Measurements from ENCODE around the gene FTH1. TPM values are rescaled to one million over a fixed set of nuclear protein-coding genes. Genes with fewer than 3 reads are reported as not detected.
A peak's percentile ranks its signal among the peaks of the same experiment; 100 is the strongest.
"Not testable (repeated sequence)": the region's sequence is repeated elsewhere in the genome, so short reads cannot be mapped to it uniquely, and the experiment has no call there.

FTH1 gene
- total RNA-seq, 2 donors from 2014 or later = 2,726 to 3,432 TPM

DNA sequence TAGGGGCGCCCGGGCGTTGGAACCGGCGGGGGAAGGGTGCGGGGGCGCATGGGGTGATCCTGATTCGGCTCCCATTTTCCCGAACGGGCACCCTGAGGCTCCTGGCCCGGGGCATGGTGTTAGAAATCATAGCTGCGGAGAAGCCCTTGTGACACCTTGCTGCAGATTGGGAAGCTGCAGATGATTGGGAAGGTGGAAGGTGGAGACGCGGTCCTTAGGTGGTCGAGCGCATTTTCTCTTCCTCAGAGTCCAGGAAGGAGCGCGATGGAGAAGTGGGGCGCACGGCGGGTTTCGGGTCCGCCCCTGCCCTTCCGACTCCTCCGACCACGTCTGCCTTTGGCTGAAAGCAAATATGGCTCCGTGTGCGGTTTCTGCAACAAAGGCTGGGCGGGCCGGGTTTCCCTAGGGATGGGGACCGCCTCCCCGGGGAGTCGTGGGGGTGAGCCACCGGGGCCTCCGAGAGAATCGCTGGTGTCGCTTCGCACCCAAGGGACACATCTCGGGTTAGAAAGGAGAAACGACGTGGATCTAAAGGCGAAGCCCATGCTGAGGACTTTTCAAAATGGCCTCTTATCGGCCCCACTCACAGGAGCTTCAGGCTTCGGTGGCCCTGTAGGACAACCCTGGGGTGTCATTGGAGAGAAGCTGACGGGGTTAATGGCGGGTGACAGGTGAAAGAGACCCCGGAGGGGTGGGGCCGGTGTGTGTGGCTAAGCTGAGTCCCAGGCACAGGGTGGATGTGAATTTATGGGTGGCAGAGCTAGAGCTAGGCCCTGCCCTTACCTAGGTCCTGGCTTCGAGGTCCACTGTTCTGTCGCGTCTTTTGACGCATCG, 707 bp upstream of the FTH1 start:
- intact Hi-C loops (cut with DNase I) = no loop called here
- peak; percentile 61 for DNase-seq

DNA sequence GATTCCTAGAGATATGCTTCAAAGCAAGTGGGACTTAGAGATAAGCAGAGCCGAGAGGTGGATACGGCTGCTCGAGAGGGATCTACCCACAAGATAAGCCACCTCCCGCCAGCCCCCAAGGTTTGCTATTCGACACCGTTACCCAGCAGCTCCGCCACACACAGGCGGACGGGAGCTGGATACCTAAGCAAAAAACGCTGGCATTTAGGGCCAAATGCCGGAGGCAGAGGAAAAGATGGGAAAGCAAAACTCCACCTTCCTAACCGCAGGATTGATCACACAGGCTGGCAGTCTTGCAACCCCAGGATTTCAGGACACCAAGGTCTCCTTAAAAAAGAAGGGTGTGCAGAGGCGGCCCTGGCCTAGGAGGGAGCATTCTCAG, 709 bp downstream of the FTH1 start:
- intact Hi-C loops (cut with DNase I) = no loop called here

More for the DNA sequence above, 707 bp upstream of the FTH1 start:
- peak in 1 of 2 donors; percentile 0 for ATAC-seq

DNA sequence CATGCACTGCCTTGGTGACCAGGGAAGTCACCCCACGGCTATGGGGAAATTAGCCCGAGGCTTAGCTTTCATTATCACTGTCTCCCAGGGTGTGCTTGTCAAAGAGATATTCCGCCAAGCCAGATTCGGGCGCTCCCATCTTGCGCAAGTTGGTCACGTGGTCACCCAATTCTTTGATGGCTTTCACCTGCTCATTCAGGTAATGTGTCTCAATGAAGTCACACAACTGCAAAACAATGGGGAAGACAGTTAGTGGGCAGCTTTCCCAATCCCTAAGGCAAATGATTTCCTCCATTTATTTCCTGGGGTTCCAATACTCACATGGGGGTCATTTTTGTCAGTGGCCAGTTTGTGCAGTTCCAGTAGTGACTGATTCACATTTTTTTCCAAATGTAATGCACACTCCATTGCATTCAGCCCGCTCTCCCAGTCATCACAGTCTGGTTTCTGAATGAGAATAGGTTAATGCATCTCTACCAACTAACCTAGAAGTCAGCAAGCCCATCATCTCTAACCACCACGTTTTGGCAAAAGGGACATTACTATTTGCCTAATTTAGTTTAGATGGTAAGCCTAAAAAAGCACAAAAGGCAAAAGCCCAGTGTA, 2.7 kb downstream of the FTH1 start:
- ATAC-seq; DNase-seq; intact Hi-C loops (cut with DNase I): not testable (repeated sequence)

More for the DNA sequence above, 709 bp downstream of the FTH1 start:
- ATAC-seq = no peak
- no peak for DNase-seq

DNA sequence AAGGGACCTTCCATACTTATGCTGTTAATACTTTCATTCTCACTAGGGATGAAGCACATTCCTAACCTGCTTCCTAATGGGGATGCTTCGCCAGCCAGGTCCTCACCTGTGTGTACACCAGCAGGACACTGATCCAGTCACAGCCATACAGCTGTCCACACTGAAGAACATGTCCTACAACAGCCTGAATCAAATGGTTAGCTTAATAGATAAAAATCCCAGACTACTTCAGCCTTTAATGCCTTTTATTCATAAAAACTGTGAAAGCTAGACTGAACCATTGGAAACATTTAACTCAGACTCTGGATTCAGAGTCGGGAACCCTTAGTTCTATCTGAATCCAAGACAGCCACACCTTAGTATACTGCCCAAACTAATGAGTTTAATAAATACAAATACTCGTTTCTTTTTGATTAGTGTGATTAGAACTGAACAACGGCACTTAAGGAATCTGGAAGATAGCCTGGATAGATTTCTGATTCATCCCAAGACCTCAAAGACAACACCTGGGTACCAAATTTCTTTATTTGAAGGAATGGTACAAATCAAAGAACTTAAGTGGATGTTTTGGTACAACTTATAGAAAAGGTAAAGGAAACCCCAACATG, 3.3 kb downstream of the FTH1 start:
- intact Hi-C loops (cut with DNase I) = no loop called here
- ATAC-seq (no peak), DNase-seq (no peak)

DNA sequence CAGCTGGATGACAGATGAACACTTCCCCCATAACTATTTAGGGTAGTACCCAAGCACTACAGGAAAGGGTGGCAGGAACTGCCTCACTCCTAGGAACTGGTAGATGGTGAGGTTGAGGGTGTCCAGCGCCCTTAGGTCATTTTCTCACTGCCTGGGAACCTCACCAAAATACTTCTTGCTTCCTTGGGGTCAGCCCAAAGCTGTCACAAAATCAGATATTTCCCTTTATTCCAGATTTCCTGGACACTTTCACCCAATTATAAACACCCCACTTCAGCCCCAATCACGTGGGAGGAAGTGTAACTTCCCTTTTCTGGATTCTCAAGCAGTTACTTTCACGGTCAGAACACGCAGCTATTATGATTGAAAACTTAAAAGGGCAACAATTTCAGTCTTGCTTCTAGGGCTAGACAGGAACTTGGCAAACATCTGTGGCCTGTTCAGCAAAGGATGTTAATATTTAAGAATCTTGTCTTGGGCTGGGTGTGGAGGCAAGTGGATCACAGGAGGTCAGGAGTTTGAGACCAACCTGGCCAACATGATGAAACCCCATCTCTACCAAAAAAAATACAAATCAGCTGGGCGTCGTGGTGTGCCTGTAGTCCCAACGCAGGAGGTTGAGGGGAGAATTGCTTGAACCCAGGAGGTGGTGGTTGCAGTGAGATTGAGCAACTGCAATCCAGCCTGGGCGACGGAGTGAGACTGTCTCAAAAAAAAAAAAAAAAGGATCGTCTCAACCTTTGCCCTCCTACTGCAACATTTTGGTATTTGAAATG, 4.0 kb downstream of the FTH1 start:
- intact Hi-C loops (cut with DNase I) = no loop called here
- peak; percentile 1 to 2 for ATAC-seq
- no peak for DNase-seq

DNA sequence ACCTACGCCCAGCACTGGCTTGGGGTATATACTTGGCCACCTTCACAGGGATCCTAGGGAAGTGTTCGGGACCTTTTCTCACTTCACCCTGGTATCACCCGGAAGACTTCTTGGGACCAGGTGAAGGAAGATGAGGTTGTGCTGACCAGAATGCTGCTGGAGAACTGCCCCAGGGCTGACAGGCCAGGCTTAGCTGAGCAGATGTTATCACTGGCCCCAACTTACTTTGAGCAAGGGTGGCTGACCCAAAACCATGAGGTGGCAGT, 4.5 kb downstream of the FTH1 start:
- intact Hi-C loops (cut with DNase I) = no loop called here
- DNase-seq = no peak
- no peak for ATAC-seq

DNA sequence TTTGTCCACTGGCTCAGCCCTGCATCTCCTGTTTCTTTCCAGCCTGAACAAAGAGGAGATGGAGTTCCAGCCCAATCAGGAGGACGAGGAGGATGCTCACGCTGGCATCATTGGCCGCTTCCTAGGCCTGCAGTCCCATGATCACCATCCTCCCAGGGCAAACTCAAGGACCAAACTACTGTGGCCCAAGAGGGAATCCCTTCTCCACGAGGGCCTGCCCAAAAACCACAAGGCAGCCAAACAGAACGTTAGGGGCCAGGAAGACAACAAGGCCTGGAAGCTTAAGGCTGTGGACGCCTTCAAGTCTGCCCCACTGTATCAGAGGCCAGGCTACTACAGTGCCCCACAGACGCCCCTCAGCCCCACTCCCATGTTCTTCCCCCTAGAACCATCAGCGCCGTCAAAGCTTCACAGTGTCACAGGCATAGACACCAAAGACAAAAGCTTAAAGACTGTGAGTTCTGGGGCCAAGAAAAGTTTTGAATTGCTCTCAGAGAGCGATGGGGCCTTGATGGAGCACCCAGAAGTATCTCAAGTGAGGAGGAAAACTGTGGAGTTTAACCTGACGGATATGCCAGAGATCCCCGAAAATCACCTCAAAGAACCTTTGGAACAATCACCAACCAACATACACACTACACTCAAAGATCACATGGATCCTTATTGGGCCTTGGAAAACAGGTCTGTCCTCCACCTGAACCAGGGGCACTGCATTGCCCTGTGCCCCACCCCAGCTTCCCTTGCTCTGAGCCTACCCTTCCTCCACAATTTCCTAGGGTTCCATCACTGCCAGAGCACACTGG, 5.0 kb downstream of the FTH1 start:
- ATAC-seq (peak in 1 of 2 donors; percentile 1), DNase-seq (no peak)
- intact Hi-C loops (cut with DNase I) = no loop called here

DNA sequence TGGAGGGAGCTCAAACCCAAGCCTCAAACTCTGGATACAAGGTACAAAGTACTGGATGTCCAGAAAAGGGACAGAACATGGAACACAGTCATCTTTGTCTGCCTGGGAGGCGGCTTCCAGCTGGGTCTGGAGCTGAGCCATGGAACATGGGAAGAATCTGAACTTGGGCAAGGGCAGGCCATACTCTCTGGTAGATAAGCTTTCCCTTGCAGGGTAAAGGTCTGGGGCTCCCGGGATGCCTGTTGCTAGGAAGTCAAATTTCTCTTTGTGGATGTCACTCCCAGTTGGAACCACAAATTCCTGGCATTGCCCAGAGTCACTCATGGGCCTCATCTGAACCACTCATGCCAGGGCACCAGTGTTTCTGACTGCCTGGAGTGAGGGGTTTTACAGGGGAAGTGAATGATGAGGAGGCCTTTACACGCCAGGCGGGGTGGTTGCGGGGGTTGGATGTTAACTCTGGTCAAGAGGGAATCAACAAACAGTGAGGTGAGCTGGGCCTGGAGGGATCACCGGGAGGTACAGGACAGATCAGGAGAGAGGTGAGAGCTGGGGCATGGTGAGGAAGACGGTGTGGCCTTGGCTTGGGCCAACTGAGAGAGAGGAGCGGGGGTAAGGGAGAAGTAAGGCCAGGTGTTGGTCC, 5.7 kb downstream of the FTH1 start:
- intact Hi-C loops (cut with DNase I) = no loop called here
- ATAC-seq (peak; percentile 55 to 67), DNase-seq (peak; percentile 76)

DNA sequence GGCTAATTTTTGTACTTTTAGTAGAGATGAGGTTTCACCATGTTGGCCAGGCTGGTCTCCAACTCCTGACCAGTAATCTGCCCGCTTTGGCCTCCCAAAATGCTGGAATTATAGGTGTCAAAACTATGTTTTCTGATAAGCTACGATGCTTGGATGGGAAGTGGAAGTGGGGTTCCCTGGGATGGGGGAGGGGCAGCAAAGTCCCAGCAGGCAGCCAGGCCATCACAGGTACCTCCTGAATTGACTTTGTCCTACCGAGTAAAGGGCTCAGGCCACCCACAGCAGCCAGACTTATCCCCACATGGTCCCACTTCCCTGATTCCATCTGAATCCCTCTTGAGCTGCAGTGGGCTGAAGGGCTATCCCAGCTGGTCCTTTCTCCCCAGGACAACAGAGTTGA, 6.9 kb downstream of the FTH1 start:
- ATAC-seq (no peak), DNase-seq (no peak)
- intact Hi-C loops (cut with DNase I) = no loop called here

DNA sequence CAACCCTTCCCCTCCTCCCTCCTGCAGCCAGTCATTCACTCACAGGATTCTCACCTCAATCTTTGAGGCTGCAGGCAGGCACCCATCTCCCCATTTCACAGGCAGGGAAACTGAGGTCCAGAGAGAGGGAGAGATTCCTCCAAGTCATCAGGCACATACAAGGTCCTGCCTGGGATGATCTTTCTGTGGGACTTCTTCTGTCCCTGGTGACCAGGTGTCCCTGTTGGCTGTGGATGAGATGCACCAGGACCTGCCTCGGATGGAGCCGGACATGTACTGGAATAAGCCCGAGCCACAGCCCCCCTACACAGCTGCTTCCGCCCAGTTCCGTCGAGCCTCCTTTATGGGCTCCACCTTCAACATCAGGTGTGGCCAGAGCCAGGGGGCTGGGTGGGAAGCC, 7.8 kb downstream of the FTH1 start:
- intact Hi-C loops (cut with DNase I) = no loop called here
- no peak for DNase-seq
- no peak for ATAC-seq

DNA sequence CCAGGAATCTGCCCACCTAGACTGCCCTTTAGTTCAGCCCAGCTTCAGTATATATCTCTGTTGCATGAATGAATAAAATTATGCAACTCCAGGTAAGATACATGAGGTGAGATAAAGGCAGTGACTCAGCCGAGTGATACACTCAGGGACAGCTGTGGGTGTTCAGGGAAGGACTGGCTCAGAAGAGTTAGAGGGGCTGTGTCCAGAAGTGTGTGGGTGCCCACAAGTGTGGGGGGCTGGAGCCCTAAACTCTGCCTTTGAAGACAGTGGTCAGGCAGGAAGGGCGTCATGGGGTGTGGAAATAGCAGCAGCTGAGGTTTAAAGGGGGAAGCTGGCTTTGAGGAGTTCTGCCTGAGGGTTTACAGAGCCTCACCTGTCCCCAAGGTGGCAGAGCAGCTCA, 8.3 kb downstream of the FTH1 start:
- intact Hi-C loops (cut with DNase I) = no loop called here
- no peak for ATAC-seq
- DNase-seq = no peak

DNA sequence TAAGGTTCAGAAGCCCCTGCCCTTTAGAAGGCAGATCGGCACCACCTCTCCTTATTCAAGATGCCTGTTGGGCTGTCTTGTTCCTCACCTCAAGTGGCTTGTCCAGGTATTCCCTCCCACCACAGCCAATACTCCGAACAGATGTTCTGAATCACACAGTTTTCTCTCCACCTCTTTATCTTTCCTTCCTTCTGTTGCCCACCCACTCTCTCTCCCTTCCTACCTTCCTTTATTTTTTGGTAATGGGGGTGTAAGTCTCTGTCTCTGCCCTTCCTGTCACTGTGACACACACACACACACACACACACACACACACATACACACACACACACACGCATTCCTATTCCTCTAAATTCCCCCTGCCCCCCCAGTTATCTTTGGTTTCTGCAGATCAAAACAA, 8.8 kb downstream of the FTH1 start:
- DNase-seq (no peak), ATAC-seq (no peak)
- intact Hi-C loops (cut with DNase I) = no loop called here

DNA sequence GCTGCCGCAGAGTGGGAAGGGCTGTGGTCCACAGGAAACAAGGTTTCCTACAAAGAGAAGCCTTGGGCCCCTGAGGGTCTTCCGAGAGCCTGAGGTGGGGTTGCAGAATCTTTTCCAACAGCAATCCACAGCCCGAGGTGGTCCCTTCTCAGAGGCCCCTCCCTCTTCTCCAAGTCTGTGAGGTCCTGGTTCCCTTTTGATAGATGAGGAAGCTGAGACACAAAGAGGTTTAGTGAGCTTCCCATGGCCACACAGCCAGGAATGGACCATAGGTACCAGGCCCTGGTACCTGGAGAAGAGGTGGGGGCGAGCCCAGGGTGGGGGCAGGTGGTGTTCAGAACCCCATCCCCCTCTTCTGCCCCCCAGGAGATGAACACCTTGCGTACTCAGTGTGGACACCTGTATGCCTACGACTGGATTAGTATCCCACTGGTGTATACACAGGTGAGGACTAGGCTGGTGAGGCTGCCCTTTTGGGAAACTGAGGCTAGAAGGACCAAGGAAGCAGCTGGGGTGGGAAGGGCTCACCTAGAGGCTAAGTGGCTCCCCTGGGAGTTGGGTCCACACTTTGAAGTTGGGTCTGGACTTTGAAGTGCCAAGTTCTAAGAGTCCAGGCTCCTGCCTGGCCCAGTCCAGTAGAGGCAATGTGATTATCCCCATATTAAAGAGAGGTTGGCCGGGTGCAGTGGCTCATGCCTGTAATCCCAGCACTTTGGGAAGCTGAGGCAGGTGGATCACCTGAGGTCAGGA, 10.2 kb downstream of the FTH1 start:
- ATAC-seq (no peak), DNase-seq (no peak)
- intact Hi-C loops (cut with DNase I) = no loop called here

DNA sequence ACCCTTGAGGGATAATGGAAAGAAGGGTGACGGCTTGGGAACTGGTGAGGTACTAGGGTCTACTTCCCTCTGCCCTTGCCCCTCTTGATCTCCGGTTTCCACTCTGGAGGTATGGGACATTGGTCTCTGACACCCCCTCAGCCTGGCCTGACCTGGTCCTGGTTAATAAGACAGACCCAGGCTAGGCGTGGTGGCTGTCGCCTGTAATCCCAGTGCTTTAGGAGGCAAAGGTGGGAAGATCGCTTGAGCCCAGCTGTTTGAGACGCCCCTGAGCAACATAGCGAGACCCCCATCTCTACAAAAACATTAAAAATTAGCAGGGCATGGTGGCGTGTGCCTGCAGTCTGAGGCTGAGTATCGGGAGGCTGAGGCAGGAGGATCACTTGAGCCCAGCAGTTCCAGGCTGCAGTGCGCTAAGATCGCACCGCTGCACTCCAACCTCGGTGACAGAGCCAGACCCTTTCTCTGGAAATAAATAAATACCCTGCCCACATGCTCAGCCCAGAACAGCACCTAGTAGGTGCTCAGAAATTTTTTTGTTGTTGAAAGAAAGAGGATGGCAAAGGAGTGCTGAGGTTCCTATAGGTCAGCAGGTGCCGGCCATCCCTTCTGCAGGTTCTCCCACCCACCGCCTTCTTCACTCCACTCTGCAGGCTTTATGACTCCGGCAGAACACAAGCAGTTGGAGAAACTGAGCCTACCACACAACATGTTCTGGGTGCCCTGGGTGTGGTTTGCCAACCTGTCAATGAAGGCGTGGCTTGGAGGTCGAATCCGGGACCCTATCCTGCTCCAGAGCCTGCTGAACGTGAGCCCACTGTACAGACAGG, 11.0 kb downstream of the FTH1 start:
- ATAC-seq = no peak
- intact Hi-C loops (cut with DNase I) = no loop called here
- no peak for DNase-seq

DNA sequence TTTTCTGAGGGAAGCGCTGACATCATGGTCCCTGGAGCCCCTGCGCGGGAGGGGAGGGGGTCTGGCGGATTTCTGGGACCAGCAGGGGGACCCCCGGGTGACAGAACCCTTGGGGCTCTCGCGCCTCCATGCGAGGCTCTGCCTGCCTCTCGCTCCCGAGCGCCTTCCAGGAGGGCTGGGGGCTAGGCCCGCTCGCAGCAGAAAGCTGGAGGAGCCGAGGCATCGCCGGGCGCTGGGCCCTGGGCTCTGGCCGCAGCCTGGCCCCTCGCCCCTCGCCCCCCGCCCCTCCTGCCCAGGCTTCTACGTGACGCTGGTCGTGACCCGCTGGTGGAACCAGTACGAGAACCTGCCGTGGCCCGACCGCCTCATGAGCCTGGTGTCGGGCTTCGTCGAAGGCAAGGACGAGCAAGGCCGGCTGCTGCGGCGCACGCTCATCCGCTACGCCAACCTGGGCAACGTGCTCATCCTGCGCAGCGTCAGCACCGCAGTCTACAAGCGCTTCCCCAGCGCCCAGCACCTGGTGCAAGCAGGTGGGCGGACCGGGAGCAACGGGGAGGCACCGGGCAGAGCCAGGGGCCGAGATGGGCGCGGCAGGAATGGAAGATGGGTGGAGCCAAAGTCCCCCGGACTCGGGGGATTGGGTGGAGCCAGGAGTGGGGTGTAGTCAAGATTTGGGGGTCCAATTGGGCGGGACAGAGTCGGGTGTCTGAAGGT, 11.9 kb downstream of the FTH1 start:
- intact Hi-C loops (cut with DNase I) = no loop called here
- DNase-seq (peak; percentile 51), ATAC-seq (peak; percentile 54)

DNA sequence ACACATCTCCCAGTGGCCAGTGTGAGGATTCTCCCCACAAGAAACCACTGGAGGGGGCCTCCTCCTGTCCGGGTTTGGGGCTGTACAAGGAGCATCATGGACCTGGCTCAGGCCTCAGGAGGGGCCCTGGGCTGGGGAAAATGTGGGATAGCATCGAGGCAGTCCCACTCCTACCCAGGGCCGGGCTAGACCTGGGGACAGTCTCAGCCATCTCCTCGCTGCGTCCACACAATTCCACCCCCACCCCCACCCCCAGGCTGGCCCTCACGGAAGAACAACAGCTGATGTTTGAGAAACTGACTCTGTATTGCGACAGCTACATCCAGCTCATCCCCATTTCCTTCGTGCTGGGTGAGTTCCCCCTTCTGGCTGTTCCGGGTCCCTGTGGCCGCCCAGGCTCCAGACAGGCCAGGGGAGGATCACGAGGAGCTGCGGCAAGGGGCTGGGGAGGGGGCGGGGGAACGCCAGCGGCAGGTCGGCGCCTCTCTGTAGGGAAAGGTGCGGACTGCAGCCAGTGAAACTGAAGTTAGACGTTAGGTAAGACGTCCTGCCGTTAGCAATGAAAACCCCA, 12.5 kb downstream of the FTH1 start:
- ATAC-seq (peak; percentile 80 to 82), DNase-seq (peak; percentile 68)
- intact Hi-C loops (cut with DNase I) = loop anchor here in 1 of 2 donors (5.0 kb wide), 1 partner anchor 153 kb away; no protein-coding TSS in a partner anchor

All from left cardiac atrium (tissue), 4 donors.